Hematopoietic multipotent progenitor cell treated with erythropoietin and hydrocortisone succinate and interleukin-3 and kit ligand, for 17 days (in vitro differentiated cells): ENCODE results near the gene PGLYRP1.

Experiments used
- DNase-seq: peaks from one replicate; pipeline ENCODE4 v3.0.0-alpha.2; 2015; ENCODE audit warnings: low spot score

PGLYRP1 gene

DNA sequence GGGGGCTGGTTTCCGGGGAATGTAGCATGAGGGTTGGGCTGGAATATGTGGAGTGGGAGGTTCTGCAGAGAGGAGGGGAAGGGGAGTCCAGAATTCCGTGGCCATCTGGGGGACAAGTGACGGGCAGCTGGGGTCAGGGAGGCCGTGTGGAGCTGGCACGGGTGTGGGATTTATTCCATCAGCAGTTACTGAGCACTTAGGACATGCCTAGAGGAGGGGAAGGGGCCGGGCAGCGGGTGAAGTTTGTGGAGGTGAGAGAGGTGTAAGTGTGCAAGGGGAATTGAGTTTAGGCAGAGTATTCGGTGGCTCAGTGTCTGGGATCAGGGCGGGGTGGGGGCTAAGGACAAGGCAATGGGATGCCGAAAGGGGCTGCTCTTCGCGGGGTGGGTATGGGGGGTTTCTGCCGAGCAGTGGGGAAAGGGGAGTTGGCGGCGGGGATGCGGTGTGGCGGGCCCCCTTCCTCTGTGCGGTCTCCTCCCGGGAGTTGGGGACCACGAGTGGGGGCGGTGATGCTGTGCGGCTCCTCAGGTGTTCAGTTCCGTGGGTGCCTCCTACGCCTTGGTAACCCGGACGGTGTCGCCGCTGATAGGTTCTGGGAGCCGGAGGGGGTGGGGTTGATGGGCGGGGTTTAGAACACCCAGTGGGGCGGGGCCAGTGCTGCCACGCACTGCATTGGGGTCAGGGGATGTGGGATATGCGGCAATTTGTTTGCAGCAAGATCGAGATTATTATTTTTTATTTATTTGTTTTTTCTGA, 22.2 kb downstream of the PGLYRP1 start:
- DNase-seq, result peak; percentile 34

DNA sequence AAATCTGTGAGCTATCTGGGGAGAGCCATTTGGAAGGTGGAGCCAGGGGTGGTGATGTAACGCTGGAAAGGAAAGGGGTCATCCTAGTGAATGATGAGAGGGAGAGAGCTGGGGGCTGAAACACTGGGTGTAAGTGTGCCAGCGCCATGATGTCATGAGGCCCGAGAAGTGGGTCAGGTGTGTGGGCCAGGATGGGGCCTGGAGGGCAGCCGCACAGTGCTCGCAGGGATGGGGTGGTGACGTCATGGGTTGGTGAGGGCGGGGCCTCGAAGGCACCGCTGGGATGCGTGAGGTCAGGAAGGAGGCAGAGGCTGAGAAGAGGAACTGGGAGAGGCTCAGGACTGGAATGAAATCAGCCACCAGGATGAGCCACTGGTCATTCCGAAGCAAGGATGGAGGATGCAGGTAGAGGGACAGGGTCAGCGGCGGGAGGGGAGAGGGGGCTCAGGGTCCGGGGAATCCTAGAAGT, 23.2 kb downstream of the PGLYRP1 start:
- no peak for DNase-seq

DNA sequence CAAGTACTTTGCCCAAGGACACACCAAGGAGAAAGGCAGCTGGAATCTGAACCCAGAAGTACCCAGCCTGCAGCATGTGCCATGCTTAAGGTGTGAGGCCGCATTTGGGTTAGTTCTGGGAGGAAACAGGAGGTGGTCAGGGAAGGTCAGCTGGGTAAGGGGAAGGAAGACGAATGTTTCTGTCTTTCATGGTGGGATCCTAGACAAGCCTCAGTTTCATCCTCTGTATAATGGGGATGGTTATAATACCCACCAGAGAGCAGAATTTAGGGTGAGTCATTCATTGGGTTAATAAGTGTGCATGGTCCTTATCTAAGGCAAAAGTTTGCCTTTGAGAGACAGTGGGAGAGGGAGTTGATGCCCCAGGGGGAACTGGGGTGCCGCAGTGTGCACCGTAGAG, 24.0 kb downstream of the PGLYRP1 start:
- DNase-seq, result no peak

DNA sequence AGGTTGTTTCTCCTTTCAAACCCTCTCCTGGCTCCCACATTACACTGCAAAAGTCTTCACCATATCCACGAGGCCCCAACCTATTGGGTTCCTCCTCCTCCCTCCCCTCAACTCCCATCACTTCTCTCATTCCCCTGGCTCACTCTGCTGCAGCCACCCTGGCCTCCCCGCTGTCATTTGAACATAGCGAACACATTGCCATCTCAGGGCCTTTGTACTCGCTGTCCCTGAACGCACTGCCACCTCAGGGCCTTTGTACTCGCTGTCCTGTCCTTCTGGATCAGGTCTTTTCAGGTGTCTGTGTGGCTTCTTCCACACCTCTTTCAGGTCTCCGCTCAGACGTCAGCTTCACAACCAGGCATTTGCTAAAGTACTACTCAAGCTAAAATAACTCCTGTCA, 25.9 kb downstream of the PGLYRP1 start:
- no peak for DNase-seq

DNA sequence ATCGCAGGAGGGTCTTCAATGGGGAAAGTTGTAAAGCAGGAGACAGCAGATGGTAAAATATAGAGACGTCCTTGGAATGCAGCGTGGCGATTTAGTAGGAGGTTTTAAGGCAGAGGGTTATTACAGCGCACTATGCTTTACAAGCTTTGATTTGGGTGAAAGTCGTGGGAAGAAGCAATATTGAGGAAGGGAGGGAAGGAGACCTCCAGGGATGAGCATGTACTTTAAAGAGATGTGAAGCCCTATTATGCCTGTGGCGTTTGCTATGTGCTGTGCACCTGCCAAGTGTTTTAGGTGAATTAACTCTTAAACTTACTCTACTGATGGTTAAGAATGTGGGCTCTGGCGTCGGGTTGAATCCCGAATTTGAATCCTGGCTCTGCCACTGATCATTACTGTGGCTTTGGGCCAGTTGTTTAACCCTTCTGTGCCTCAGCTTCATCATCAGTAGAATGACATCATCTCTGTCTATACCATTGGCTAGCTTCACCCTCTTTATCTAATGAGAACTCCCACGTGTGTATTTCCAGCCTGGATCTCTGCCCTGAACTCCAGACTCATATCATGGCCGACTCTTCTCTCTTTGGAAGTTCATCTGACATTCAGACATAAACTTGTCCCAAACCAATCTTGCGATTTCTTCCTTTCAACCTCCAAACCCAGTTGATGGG, 27.0 kb downstream of the PGLYRP1 start:
- DNase-seq, result no peak

DNA sequence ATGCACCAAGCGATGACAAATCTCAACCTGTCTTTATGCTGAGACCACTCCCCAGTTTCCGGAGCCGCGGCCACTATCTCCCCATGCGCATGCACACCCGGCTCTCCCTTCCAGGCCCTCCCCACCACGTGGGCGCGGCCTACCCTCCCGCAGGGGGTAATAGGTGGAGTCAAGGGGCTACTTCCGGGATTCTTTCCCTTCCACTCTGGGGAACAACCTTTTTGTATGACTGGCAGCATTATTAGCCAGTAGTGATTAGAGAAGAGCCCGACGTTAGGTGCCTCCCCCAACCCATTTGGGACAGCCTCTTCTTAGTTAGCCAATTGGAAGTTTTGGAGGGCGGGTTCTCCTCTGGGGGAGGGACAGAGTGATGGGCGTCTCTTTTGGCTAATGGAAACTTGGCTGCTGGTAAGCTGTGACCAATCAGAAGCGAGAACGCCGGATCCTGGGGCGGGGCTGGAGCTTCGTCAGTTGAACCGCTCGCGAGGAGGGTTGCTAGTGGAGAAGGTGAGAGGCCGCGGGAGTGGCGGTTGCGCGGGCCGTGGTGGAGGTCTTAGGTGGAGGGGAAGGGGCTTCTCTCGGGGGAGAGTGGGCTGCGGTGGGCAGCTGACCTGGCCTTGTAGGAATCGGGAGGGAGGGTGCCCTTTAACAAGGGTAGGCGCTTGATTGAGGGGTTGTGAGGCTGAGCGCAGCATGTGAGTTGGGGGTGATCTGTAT, 27.7 kb downstream of the PGLYRP1 start, which contains the start of gene CCDC61:
TSS of gene CCDC61 (plus strand) at position 470 of the 717 bp plus-strand sequence. CDS start 7,552 bp downstream, outside the sequence.
- peak; percentile 99 for DNase-seq

DNA sequence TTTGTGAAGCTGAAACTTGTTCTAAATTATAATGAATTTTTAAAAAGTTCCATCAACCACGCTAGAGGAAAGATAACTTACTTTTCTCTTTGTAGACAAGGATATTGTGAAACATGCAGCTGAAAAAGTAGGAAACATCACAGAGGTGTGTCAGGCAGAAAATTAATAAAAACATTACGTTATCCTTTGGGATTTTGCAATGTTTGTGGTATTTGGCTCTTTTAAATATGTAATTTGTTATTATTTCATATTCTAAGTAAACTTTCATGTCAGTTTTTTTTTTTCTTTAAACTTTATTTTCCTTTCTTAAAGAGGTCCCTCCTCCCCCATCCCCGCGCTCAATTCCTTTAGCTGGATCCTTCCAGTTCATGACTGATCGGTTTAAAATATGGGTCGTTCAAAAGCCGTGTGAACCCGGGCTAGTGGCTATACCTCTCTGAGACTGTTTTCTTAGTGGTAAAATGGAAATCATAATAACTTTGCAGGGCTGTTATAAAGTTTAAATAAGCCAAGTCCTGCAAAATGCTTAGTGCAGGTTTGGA, 28.3 kb downstream of the PGLYRP1 start:
- DNase-seq, result no peak

DNA sequence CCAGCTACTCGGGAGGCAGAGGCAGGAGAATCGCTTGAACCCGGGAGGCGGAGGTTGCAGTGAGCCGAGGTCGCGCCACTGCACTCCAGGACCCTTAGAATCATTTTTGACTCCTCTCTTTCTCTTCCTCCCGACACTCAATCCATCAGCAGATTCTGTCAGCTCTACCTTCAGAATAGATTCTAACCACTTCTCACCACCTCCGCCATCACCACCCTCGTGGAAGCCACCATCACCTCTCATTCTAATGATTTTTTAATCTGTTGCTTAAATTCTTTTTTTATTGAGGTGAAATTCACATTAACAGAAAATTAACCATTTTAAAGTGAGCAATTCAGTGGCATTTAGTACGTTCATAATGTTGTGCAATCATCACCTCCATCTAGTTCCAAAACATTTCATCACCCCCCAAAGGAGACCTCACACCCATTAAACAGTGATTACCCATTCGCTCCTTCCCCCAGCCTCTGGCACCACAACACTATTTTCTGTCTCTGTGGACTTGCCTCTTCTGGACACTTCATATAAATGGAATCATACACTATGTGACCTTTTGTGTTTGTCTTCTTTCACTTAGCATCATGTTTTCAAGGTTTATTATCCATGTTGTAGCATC, 32.6 kb downstream of the PGLYRP1 start:
- DNase-seq, result no peak

DNA sequence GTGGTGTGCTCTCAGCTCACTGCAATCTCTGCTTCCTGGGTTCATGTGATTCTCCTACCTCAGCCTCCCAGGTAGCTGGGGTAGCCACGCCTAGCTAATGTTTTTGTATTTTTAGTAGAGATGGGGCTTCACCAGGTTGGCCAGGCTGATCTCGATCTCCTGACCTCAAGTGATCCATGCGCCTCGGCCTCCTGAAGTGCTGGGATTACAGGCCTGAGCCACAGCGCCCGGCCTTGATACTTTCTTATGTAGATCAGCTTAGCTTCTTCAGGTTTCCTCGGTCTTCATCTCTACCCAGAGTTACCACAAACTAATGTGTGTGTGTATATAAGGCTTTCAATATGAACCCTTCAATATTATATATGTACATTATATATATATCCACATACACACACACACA, 37.5 kb downstream of the PGLYRP1 start:
- DNase-seq, result no peak

DNA sequence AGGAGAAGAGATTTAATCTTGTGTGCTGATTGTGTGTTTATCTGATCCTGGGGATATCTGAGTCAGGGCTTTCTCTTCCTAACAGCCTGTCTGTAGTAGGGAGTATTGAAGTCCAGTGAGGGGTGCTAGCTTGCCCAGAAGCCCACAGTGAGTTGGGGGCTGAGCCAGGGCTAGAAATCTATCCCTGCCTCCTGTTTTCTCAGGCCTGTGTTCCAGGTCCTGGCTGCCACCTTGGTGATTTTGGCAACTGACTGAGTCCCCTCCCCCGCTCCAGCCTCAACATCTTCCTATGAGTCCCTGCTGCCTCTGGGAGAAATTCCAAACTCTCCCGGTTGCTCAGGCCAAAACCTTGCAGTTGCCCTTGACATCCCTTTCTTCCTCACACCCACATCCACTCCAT, 41.5 kb downstream of the PGLYRP1 start:
- DNase-seq, result no peak

DNA sequence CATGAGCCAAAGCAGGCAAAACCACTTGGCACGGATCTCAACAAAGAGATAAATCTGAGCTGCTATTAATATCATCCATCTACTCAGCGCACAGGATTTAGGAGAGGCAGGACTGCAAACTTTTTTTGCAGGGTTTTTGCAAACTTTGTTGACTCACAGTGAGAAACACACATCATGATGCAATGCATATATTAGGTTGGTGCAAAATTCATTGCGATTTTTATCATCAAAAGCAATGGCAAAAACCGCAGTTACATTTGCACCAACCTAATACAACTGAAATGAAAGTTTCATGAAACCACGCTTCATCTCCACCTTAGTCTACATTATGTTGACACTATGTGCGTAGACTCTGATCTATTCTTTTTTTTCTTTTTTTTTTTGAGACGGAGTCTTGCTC, 44.7 kb downstream of the PGLYRP1 start:
- DNase-seq, result no peak

DNA sequence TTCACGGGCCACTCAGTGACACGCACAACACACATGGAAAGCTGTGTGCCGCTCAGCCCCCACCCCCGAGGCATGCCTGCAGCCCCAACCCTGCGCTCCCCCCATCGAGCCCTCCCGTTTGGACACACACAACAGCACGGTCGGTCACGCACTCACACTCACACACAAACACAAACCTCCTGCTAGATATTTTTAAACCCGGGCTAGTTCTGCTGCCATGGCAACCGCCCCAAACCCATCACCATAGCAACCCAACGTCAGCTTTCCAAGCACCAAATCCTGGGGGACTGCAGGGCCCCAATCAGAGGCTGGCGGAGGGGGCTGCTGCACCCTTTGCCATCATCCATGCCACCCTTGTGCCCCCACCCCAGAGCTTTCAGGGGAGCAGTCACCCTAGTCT, 46.7 kb downstream of the PGLYRP1 start:
- no peak for DNase-seq

DNA sequence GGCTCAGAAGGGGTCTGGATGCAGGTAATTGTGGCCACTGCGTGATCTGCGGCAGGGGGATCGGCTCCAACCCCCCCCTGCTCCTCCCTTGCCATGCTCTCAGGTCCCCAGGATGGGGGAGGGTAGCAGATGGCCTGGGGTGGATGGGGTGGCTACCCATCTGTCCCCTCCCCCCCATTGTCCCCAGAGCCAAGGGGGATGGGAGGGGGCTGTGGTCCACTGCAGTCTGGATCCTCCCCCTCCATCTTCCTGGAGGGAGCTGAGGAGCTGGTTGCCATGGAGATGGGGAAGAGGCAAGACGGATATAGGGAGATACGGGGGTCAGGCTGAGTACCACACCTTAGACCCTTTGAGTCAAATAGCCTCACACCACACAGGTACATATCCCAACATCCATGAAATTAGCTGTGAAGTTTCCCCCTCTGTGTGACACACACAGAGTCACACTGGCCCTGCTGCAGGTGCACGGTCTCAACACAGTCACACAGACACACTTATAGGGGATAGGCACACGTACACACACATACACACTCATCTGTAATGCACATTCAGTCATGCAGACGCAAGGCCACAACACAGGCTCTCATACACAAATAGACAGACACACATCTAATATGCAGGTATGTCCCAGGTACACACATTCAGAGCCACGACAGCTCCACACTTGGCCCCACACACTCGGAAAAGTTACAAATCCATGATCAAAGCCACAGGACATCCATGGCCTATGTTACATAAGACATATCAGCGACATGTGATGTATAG, 47.4 kb downstream of the PGLYRP1 start:
- DNase-seq, result no peak

DNA sequence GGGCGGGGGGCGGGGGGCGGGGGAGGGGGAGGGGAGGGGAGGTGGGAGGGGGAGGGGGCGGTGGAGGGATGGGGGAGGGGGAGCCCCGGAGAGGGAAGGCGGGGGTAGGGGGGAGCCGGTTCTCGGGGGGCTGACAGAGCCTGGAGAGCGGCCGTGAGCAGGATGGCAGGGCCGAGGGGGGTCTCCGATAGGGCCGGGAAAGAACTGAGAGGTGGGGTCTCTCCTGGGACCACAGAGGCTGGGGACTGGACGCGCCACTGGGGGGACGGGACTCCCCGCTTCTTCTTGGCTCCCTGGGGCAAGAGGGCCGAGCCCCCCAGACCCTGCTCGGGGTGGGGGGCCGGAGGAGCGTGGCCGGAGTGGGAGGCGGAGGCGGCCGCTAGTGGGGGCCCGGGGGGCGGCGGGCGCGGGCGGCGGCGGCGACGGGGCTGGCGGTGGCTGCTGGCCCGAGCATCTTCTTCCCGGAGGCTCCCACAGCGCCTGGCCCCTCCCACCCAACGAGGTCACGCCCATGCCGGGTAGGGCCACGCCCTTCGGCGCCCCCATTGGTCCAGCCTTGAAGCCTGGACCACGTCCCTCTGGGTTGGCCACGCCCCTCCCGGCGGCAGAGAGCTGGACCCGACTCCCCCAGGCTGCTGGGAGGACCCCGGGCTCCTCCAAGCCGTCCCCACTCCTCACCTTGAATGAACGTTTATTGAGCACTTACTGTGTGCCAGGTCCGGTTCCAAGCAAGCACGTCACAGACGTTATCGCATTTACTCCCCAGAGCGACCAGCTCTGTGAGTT, 49.1 kb downstream of the PGLYRP1 start, which contains the start of gene NOVA2:
TSS of gene NOVA2 (minus strand) at position 313 of the 786 bp plus-strand sequence. CDS start 514 bp downstream, outside the sequence.
- DNase-seq, result peak; percentile 38

DNA sequence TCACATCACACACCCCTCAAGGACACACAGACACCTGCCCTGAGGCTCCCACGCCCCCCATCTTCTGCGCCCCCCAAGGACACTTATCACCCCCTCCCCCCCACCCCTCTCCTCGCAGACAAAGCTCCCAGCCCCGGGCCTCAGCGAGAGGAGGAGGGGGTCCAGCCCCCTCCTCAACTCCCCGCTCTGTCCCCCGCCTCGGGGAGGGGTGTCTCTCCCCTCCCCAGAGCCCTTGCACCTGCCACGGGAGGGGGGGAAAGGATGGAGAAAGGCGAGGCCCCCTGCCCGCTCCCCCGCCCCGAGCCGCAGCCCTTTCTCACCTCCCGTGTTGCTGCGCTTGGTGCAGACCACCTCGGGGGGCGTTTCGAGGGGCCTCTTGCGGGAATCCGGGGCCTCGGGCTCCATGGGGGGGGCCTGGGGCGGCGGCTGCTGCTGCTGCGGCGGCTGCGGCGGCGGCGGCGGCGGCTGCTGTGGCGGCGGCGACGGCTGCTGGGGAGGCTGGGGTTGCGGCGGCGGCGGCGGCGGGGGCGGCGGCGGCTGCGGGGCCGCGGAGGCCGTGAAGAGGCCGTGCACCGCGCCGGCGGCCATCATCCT, 49.8 kb downstream of the PGLYRP1 start:
- no peak for DNase-seq

DNA sequence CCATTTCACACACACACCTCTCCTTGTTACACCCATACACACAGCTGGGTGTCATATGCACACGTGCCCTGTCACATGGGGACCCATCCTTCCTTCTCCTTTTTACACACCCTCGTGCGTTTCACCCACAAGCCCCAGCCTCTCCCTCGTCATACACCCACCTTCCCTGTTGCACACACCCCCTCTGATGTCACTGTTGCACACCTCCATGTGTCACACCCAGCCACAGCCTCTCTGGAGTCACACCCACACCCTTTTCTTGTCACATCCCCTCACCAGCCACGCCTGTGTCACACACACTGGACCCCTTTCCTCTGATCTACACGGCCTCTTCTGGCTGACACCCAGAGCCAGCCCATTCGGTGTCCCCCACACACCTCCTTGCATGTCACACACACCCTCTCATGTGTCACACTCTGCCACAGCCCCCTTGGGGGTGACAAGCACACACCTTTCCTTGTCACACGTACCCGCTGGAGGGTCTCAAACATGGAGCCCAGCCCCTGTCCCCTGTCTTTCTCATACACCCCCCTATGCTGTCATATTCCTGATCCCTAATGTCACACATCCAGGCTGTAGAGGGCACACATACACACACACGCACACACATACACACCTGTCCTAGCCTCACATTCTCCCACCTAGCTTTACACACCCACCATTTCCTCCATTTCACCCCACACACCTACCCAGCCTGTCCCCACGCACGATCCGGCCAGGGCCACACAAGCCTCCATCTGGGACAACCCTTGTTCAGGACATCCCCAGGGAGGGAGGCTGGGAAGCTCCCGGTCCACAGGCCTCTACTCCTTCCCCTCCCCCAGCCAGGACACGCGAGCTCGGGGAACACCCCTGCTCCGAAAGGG, 50.5 kb downstream of the PGLYRP1 start:
- DNase-seq, result no peak

DNA sequence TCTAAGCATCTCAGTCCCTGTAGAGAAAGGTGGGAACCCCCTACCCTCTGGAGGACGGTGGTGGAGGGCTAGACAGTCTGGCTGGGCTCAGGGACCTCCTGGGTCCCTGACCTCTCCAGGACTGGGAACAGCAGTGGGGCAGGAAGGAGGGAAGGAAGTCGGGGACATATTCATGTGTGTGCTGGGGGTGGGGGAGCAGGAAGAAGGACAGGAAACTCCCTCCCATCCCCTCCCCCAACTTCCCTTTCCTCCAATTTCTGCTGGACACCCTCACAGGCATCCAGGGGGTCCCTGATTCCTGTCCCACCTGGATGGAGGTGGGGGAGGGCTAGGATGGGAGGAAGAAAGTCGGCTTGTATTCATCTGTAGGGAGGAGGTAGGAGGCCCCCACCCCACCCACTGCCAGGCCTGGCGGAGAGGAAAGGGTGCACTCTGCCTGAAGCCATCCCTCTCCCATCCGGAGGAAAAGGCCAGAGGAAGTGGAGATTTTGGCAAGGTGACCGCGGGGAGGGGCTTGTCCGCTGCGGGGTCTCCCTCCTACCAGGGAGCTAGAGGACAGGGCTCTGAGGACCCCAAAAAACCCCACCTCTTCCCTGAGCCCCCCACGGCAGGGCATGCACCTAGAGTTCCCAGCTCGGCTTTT, 51.5 kb downstream of the PGLYRP1 start:
- DNase-seq, result no peak

DNA sequence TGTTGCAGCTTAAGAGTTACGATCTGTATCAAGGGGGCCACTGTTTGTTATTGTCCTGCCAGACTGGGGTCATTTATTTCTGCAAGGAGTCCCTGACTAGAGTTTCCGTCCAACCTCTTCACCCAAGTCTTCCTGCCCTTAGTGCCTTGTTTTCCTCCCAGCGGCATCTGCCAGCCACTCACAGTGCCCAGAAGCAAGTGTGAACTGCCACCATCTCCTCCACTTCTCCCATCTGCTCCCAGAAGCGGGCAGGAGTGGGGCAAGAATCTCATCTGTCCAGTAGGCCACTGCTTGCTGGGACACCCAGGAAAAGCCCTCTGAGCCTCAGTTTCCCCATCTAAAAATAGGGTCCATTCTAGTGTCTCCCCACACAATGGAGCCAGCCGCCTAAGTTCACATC, 53.2 kb downstream of the PGLYRP1 start:
- DNase-seq, result no peak
